ENCODE data around the gene TENT5C.

Gene TENT5C

DNA sequence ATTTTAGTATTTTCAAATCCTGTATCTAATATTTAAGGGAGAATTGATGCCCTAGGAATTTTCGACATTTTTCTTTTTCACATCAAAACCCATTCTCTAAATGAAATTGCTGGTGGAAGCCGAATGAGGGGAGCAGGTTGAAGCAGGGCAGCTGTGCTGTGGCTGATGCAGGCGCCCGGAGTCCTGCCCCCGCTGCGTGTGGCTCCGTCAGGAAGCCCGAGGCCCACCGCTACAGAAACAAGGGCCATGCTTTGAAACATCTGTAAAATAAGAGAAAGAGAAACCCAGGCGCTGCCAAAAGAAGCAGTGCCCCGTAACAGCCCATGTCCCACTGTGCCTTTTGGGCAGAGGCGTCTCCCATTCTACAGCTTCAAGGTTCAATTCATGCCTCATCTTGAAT is 41.1 kb downstream of the TENT5C start:
- H3K9me3 ChIP-seq, result no peaks in the 10 kb centered on the region
- no peaks in the 10 kb centered on the region for H3K4me1 ChIP-seq
- H3K4me3 ChIP-seq (ENCODE audit: low read depth, low read length), result no peak overlapping the region
- DNase-seq, result no peak
- TF ChIP-seq, protein P1, sequence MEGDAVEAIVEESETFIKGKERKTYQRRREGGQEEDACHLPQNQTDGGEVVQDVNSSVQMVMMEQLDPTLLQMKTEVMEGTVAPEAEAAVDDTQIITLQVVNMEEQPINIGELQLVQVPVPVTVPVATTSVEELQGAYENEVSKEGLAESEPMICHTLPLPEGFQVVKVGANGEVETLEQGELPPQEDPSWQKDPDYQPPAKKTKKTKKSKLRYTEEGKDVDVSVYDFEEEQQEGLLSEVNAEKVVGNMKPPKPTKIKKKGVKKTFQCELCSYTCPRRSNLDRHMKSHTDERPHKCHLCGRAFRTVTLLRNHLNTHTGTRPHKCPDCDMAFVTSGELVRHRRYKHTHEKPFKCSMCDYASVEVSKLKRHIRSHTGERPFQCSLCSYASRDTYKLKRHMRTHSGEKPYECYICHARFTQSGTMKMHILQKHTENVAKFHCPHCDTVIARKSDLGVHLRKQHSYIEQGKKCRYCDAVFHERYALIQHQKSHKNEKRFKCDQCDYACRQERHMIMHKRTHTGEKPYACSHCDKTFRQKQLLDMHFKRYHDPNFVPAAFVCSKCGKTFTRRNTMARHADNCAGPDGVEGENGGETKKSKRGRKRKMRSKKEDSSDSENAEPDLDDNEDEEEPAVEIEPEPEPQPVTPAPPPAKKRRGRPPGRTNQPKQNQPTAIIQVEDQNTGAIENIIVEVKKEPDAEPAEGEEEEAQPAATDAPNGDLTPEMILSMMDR (IDR thresholded peaks at IDR 0.05; ENCODE audit: low read depth, low read length), result no peak
- H3K36me3 ChIP-seq, result no peaks in the 10 kb centered on the region
- H3K27me3 ChIP-seq, result no peaks in the 10 kb centered on the region

DNA sequence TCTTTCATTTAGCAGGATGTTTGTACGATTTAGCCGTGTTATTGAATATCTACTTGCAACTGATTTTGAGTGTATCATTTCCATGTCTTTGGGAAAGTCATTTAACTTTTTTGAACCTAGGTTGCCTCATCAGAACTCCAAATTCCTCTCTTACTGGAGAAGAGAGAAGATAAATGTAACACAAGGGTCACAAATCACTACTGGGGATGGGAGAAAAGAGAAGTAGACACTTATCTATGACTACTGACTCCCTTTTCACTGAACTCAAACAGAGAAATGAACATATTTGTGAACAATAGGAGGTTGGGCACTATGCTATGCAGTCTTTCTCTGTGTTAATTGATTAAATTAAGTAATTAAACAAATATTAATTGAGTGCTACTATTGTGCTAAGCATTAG is 42.2 kb downstream of the TENT5C start:
- no peaks in the 10 kb centered on the region for H3K9me3 ChIP-seq
- H3K4me1 ChIP-seq, result no peaks in the 10 kb centered on the region
- H3K4me3 ChIP-seq (ENCODE audit: low read depth, low read length), result no peak overlapping the region
- TF ChIP-seq, protein P1 (IDR thresholded peaks at IDR 0.05; ENCODE audit: low read depth, low read length), result no peak
- DNase-seq, result no peak
- H3K27me3 ChIP-seq, result no peaks in the 10 kb centered on the region
- no peaks in the 10 kb centered on the region for H3K36me3 ChIP-seq

DNA sequence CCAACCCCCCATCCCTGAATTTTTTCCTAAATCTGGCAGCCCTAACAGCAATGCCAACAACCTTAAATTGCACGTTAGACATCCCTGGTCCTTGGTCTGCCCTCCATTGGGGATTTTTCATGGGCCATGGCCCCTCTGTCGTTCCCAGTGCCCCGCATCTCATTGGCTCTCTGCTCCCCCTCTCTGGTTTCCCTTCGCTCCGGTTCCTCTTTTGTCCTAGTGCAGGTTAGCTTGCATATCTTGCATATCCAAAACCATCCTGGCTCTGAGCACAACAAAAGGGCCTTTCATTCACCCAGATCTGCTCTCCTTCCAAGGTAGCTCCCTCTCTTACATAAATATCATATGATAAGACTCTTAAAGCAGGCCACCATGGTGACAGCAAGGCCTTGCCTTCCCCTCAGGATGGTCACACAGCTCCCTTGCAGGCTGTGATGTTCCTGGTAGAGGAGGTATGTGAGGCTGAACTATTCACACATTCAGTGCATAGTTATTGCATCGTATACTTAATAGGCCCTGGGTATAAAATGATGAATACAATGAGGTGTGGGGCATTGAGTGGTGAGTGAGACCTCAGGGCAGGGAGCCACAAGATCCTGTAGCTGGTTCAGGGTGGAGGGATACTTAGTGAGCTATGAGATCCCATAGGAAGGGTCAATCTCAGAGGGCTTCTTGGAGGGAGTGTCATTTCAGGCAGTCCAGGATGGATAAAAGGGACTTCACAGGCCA is 45.2 kb downstream of the TENT5C start:
- DNase-seq, result no peak
- no peaks in the 10 kb centered on the region for H3K27me3 ChIP-seq
- no peaks in the 10 kb centered on the region for H3K36me3 ChIP-seq
- H3K4me1 ChIP-seq, result peaks cover 3% of the 10 kb centered on the region; the same call in 1 of the 2 replicates
- H3K4me3 ChIP-seq (ENCODE audit: low read depth, low read length), result no peak overlapping the region
- H3K9me3 ChIP-seq, result no peaks in the 10 kb centered on the region
- TF ChIP-seq, protein P1 (IDR thresholded peaks at IDR 0.05; ENCODE audit: low read depth, low read length), result no peak

- TF ChIP-seq, protein P1 (IDR thresholded peaks at IDR 0.05; ENCODE audit: low read depth, low read length), result no peak
- peaks cover 3% of the 10 kb centered on the region; the same call in 1 of the 2 replicates for H3K4me1 ChIP-seq
These were observed 45.8 kb downstream of the TENT5C start for GRCh38 chr1:117651616-117652015.

DNA sequence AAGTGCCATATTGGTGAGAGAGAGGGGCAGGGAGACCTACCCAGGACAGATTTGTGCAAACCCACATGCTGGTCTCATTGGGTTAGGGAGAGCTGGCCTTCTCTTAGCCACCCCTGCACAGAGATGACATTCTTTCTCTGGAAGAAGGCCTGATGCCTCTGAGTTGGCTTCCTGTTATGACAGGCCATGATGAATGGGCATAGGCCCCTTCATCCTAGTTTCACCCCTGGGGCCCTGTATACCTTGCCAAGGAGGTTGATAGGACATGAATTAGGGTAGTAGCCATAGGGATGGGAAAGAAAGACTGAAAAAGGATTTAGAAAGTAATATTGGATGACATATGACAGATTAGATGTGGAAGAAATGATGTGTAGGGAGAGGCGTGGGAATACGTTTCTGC is 46.6 kb downstream of the TENT5C start:
- Histone ChIP-seq H3K4me3 (ENCODE audit: low read depth, low read length) (no peak overlapping the region), H3K9me3 (no peaks in the 10 kb centered on the region), H3K4me1 (peaks cover 3% of the 10 kb centered on the region; the same call in 1 of the 2 replicates), H3K27me3 (no peaks in the 10 kb centered on the region), H3K36me3 (no peaks in the 10 kb centered on the region)
- TF ChIP-seq, protein P1 (IDR thresholded peaks at IDR 0.05; ENCODE audit: low read depth, low read length), result no peak
- no peak for DNase-seq

More at GRCh38 chr1:117651616-117652015, 45.8 kb downstream of the TENT5C start:
- DNase-seq, result no peak
- no peaks in the 10 kb centered on the region for H3K36me3 ChIP-seq
- no peaks in the 10 kb centered on the region for H3K9me3 ChIP-seq
- H3K4me3 ChIP-seq (ENCODE audit: low read depth, low read length), result no peak overlapping the region
- no peaks in the 10 kb centered on the region for H3K27me3 ChIP-seq

GRCh38 chr1:117653195-117653594 is 47.3 kb downstream of the TENT5C start:
- TF ChIP-seq, protein P1 (IDR thresholded peaks at IDR 0.05; ENCODE audit: low read depth, low read length), result no peak
- no peak for DNase-seq
- H3K4me1 ChIP-seq, result peaks cover 3% of the 10 kb centered on the region; the same call in 1 of the 2 replicates

More at GRCh38 chr1:117653195-117653594, 47.3 kb downstream of the TENT5C start:
- Histone ChIP-seq H3K9me3 (no peaks in the 10 kb centered on the region), H3K27me3 (no peaks in the 10 kb centered on the region), H3K4me3 (ENCODE audit: low read depth, low read length) (no peak overlapping the region), H3K36me3 (no peaks in the 10 kb centered on the region)

All from BE2C (cell line).